Neuronal stem cell (in vitro differentiated cells): ENCODE measurements around the gene SYNE2.

Source experiments
- DNase-seq: peaks from one replicate; pipeline ENCODE4 v3.0.0-alpha.2; 2013; ENCODE audit warnings: low spot score
- H2AFZ ChIP-seq: one replicate; pipeline ENCODE4 v1.6.1; 2013; ENCODE audit warnings: mild to moderate bottlenecking, low read length, inconsistent platforms
- H2AK5ac ChIP-seq: 2 replicates; pipeline ENCODE4 v1.6.1; 2013; ENCODE audit warnings: low read depth, mild to moderate bottlenecking, inconsistent platforms, low read length, moderate library complexity, mixed read lengths
- H2BK120ac ChIP-seq: 2 replicates; pipeline ENCODE4 v1.6.1; 2013; ENCODE audit warnings: low read depth, mild to moderate bottlenecking, inconsistent platforms, low read length, moderate library complexity, mixed read lengths
- H2BK12ac ChIP-seq: one replicate; pipeline ENCODE4 v1.6.1; 2013; ENCODE audit warnings: low read length, inconsistent platforms
- H2BK15ac ChIP-seq: 2 replicates; pipeline ENCODE4 v1.6.1; 2013; ENCODE audit warnings: mild to moderate bottlenecking, low read length, inconsistent platforms, mixed read lengths
- H2BK5ac ChIP-seq: one replicate; pipeline ENCODE4 v1.6.1; 2013; ENCODE audit warnings: inconsistent platforms, mild to moderate bottlenecking, low read length, moderate library complexity
- H3K14ac ChIP-seq: one replicate; pipeline ENCODE4 v1.6.1; 2013; ENCODE audit warnings: low read length, inconsistent platforms
- H3K18ac ChIP-seq: 2 replicates; pipeline ENCODE4 v1.6.1; 2013; ENCODE audit warnings: low read length, inconsistent platforms
- H3K23ac ChIP-seq: 2 replicates; pipeline ENCODE4 v1.6.1; 2013; ENCODE audit warnings: low read depth, mild to moderate bottlenecking, mixed read lengths, low read length, inconsistent platforms; ENCODE audit not compliant: poor library complexity
- H3K27ac ChIP-seq: replicated peaks from 3 replicates; pipeline ENCODE4 v1.5.1; 2013; ENCODE audit warnings: low read length, inconsistent platforms
- H3K27me3 ChIP-seq, 3 experiments: 2 replicates each; pipeline ENCODE4 v1.6.1; 2013; ENCODE audit warnings: low read length in 3 of 3, mild to moderate bottlenecking in 2 of 3, inconsistent platforms in 1 of 3, low read depth in 1 of 3, mixed read lengths in 1 of 3, moderate library complexity in 1 of 3; ENCODE audit not compliant: control insufficient read depth in 3 of 3, insufficient read depth in 3 of 3
- H3K36me3 ChIP-seq, 2 donors: replicated peaks in 1 of 2; 2 replicates each; pipeline ENCODE4 v1.6.1; 2013; ENCODE audit warnings: low read length in 2 of 2; ENCODE audit not compliant: control insufficient read depth in 2 of 2, insufficient read depth in 2 of 2
- H3K4ac ChIP-seq: 2 replicates; pipeline ENCODE4 v1.6.1; 2013; ENCODE audit warnings: inconsistent platforms, mild to moderate bottlenecking, low read length, moderate library complexity
- H3K4me1 ChIP-seq, 2 donors: 1 replicate in 1 of 2; 2 replicates in 1 of 2; pipeline ENCODE4 v1.6.1; 2013; ENCODE audit warnings: low read length in 2 of 2, low read depth in 1 of 2; ENCODE audit not compliant: control insufficient read depth in 2 of 2, insufficient read depth in 1 of 2
- H3K4me2 ChIP-seq: one replicate; pipeline ENCODE4 v1.6.1; 2013; ENCODE audit warnings: mild to moderate bottlenecking, low read length, inconsistent platforms; ENCODE audit not compliant: insufficient read depth, poor library complexity, severe bottlenecking
- H3K4me3 ChIP-seq, 2 donors: 2 replicates each; pipeline ENCODE4 v1.5.1; 2013; ENCODE audit warnings: low read length in 2 of 2, mild to moderate bottlenecking in 2 of 2, inconsistent platforms in 1 of 2, moderate library complexity in 1 of 2
- H3K79me1 ChIP-seq: one replicate; pipeline ENCODE4 v1.6.1; 2013; ENCODE audit warnings: low read depth, mild to moderate bottlenecking, inconsistent platforms, low read length, moderate library complexity
- H3K9ac ChIP-seq: one replicate; pipeline ENCODE4 v1.6.1; 2013; ENCODE audit warnings: mild to moderate bottlenecking, low read depth, low read length, inconsistent platforms; ENCODE audit not compliant: poor library complexity
- H3K9me3 ChIP-seq, 2 donors: replicated peaks in 1 of 2; 2 replicates each; pipeline versions ENCODE3 to v1.6.1; 2013; ENCODE audit warnings: low read length in 2 of 2, mild to moderate bottlenecking in 2 of 2, inconsistent platforms in 1 of 2, low read depth in 1 of 2, mixed read lengths in 1 of 2, moderate library complexity in 1 of 2; ENCODE audit not compliant: control insufficient read depth in 2 of 2, insufficient read depth in 1 of 2
- H4K8ac ChIP-seq: one replicate; pipeline ENCODE4 v1.6.1; 2013; ENCODE audit warnings: low read depth, mild to moderate bottlenecking, inconsistent platforms, low read length, moderate library complexity
- H4K91ac ChIP-seq: one replicate; pipeline ENCODE4 v1.6.1; 2013; ENCODE audit warnings: low read length, low read depth, mild to moderate bottlenecking, inconsistent platforms; ENCODE audit not compliant: poor library complexity
- WGBS, 2 donors: extraction: QIAGEN DNeasy Blood & Tissue Kit; methylation state at CpG; one replicate each; pipeline ENCODE4 v1.1.7; 2013; ENCODE audit warnings: missing lambda C conversion rate in 2 of 2, mixed read lengths in 1 of 2; ENCODE audit not compliant: insufficient read length in 2 of 2, insufficient replicate concordance in 1 of 2; ENCODE audit errors: extremely low coverage in 2 of 2; 5-methylcytosine and 5-hydroxymethylcytosine counted together

Gene SYNE2

DNA sequence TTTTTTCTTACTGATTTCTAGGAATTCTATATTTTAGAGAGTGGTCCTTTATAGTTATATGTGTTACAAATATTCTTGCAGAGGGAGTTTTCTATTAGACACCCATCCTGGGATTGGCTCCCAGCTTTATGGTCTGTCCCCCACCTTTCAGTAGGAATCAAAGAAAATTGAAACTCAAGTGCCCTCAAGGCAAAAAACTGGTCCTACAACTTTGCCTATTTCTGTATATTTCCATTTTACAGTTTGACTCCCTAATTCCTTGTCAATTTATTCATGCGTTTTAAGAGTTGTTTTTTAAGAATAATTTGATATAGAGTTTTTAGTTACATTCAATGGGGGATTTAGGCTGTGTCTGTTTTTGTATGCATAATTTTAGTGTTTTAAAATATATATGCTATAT lies 208.9 kb downstream of the SYNE2 start:
- H2AFZ ChIP-seq, result no peak overlapping the region
- H3K4me3 ChIP-seq, result no peak overlapping the region
- H3K4ac ChIP-seq, result no peak overlapping the region
- H3K36me3 ChIP-seq, result peaks cover 8 to 91% of the 10 kb centered on the region in 2 donors
- no peak overlapping the region for H2AK5ac ChIP-seq
- no peak overlapping the region for H4K91ac ChIP-seq
- no peak overlapping the region for H3K9ac ChIP-seq
- no peaks in the 10 kb centered on the region for H3K79me1 ChIP-seq
- no peak overlapping the region for H3K4me2 ChIP-seq
- no peak for DNase-seq
- no CpG with 5 or more reads among the region's 1 CpG for WGBS, 2 donors
- no peak overlapping the region for H3K14ac ChIP-seq
- H2BK120ac ChIP-seq, result no peak overlapping the region
- peaks cover 0 to 3% of the 10 kb centered on the region in 2 donors for H3K9me3 ChIP-seq
- H3K4me1 ChIP-seq, result peaks cover 0 to 7% of the 10 kb centered on the region in 2 donors
- no peak overlapping the region for H3K27ac ChIP-seq
- no peak overlapping the region for H2BK12ac ChIP-seq
- H2BK15ac ChIP-seq, result no peak overlapping the region
- no peak overlapping the region for H3K18ac ChIP-seq
- H3K27me3 ChIP-seq, result no peaks in the 10 kb centered on the region
- no peak overlapping the region for H2BK5ac ChIP-seq
- no peak overlapping the region for H4K8ac ChIP-seq
- H3K23ac ChIP-seq, result no peak overlapping the region

DNA sequence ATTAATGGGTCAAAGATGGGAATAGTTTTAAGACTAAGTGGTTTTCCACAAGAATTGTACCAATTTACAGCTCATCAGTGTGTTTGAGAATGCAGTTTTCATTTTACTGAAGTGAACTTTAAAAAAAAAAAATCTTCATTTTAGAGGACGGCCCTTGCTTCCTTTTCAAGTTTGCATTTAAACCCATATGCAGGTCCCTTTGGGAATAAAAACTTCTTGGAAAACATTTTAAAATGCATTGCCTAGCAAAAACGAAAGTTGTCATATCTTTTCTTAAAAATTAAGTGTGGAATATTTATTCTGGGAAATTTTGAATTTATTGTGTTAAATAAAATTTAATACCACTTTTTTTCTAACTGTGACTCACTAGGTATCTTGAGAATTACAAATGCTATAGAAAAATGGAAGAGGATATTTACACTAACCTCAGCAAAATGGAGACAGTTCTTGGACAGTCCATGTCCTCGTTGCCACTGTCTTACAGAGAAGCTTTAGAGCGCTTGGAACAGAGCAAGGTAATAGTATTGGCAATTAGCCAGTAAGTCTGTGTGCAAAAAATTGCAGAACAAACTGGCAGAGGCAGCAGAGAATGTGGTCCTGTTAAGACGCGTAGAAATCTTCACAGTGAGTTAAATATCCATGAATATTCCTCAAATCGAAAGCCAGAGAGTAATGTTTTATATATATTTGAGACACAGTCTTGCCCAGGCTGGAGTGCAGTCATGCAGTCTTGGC lies 209.7 kb downstream of the SYNE2 start:
- Histone ChIP-seq H3K9ac (no peak overlapping the region), H2BK5ac (no peak overlapping the region), H4K8ac (no peak overlapping the region), H2BK12ac (no peak overlapping the region), H3K9me3 (no peaks in the 10 kb centered on the region), H2BK15ac (no peak overlapping the region), H3K14ac (no peak overlapping the region), H2BK120ac (no peak overlapping the region), H3K18ac (no peak overlapping the region), H3K4me3 (no peak overlapping the region), H3K4ac (no peak overlapping the region), H4K91ac (no peak overlapping the region), H3K4me1 (peaks cover 0 to 7% of the 10 kb centered on the region in 2 donors), H2AK5ac (no peak overlapping the region), H2AFZ (no peak overlapping the region), H3K36me3 (peaks cover 8 to 91% of the 10 kb centered on the region in 2 donors), H3K79me1 (no peaks in the 10 kb centered on the region), H3K23ac (no peak overlapping the region), H3K27me3 (no peaks in the 10 kb centered on the region), H3K27ac (no peak overlapping the region), H3K4me2 (no peak overlapping the region)
- no peak for DNase-seq
- no CpG with 5 or more reads among the region's 7 CpGs for WGBS, 2 donors

DNA sequence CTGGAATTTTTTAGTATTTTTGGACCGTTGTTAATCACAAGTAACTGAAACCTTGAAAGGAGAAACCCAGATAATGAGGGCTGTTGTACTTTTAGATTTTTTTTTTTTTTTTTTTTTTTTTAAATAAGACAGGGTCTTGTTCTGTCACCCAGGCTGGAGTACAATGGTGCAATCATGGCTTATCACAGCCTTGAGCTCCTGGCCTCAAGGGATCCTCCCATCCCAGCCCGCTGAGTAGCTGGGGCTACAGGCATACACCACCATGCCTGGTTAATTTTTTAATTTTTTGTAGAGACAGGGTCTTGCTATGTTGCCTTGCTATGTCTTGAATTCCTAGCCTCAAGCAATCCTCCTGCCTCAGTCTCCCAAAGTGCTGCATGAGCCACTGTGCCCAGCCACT lies 211.6 kb downstream of the SYNE2 start:
- no peaks in the 10 kb centered on the region for H3K9me3 ChIP-seq
- peaks cover 12 to 92% of the 10 kb centered on the region in 2 donors for H3K36me3 ChIP-seq
- H2BK12ac ChIP-seq, result no peak overlapping the region
- no peak overlapping the region for H3K4ac ChIP-seq
- no peak overlapping the region for H3K4me2 ChIP-seq
- DNase-seq, result no peak
- no peak overlapping the region for H3K9ac ChIP-seq
- H2BK15ac ChIP-seq, result no peak overlapping the region
- H3K79me1 ChIP-seq, result no peaks in the 10 kb centered on the region
- H3K18ac ChIP-seq, result no peak overlapping the region
- WGBS, 2 donors, result no CpG with 5 or more reads among the region's 2 CpGs
- H4K91ac ChIP-seq, result no peak overlapping the region
- no peak overlapping the region for H3K14ac ChIP-seq
- H2BK120ac ChIP-seq, result no peak overlapping the region
- H3K23ac ChIP-seq, result no peak overlapping the region
- no peaks in the 10 kb centered on the region for H3K27me3 ChIP-seq
- H2AFZ ChIP-seq, result no peak overlapping the region
- H2AK5ac ChIP-seq, result no peak overlapping the region
- H3K4me1 ChIP-seq, result peaks cover 0 to 7% of the 10 kb centered on the region in 2 donors
- H3K4me3 ChIP-seq, result no peak overlapping the region
- H3K27ac ChIP-seq, result no peak overlapping the region
- no peak overlapping the region for H2BK5ac ChIP-seq
- H4K8ac ChIP-seq, result no peak overlapping the region

DNA sequence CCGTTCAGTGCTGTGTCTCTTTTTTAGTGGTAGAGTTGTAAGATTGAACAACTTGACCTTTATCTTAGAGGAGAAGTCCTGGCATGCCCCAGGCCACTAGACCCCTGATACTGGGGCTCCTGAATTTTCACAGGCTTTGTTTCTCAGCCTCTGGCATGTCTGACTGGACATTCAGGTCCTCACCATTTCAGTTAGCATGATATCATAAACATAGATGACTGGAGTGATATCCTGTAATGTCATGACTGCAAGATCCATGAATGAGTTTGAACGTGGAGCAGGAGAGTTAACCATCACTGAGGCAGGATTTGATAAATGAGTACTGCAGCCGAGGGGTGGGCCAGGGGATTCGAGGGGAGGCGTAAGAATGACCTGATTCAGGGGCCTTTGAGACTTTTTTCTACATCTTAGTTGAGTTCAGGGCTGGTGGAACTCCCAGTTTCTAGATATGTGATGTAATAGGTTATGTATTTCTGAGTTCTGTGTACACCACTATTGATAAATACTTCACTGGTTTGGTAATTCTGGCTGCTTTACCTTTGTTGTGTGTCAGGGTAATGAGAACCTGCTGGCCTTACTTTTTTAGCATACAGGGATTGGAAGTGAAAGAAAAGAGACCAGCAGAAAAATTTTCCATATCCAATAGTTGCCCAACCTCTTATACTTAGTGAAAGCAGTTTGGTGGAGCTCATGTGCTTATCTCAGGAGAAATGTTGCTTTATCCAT lies 217.0 kb downstream of the SYNE2 start:
- Histone ChIP-seq H2BK120ac (no peak overlapping the region), H4K8ac (no peak overlapping the region), H3K36me3 (peaks cover 12 to 95% of the 10 kb centered on the region in 2 donors), H3K79me1 (no peaks in the 10 kb centered on the region), H2BK15ac (no peak overlapping the region), H3K4me1 (no peaks in the 10 kb centered on the region), H3K9ac (no peak overlapping the region), H2BK5ac (no peak overlapping the region), H3K4me3 (no peak overlapping the region), H3K27me3 (no peaks in the 10 kb centered on the region), H3K4me2 (no peak overlapping the region), H3K18ac (no peak overlapping the region), H2AFZ (no peak overlapping the region), H3K14ac (no peak overlapping the region), H2AK5ac (no peak overlapping the region), H3K9me3 (no peaks in the 10 kb centered on the region), H3K23ac (no peak overlapping the region), H3K27ac (no peak overlapping the region), H3K4ac (no peak overlapping the region), H2BK12ac (no peak overlapping the region), H4K91ac (no peak overlapping the region)
- DNase-seq, result no peak
- WGBS, 2 donors, result no CpG with 5 or more reads among the region's 5 CpGs
